Vagina (tissue), 2 donors: ENCODE results near the gene AMIGO1. TPM values are rescaled to one million over a fixed set of nuclear protein-coding genes. Genes with fewer than 3 reads are reported as not detected.
A peak's percentile ranks its signal among the peaks of the same experiment; 100 is the strongest.
"Not testable (repeated sequence)": the region's sequence is repeated elsewhere in the genome, so short reads cannot be mapped to it uniquely, and the experiment has no call there.

Source experiments
- DNase-seq, 2 donors: peaks; one replicate each; pipeline ENCODE4 v3.0.0-alpha.2; 2017; ENCODE audit errors: extremely low spot score in 2 of 2
- H3K27ac ChIP-seq: fragments of 200-600 bp; sonication (generic); one replicate; pipeline ENCODE4 v1.5.1; 2019
- H3K27me3 ChIP-seq: fragments of 200-600 bp; sonication (generic); one replicate; pipeline ENCODE4 v1.5.1; 2019
- H3K36me3 ChIP-seq, 2 donors: fragments of 200-600 bp; sonication (generic); one replicate each; pipeline ENCODE4 v1.5.1; 2017 to 2019
- H3K4me1 ChIP-seq: fragments of 200-600 bp; sonication (generic); one replicate; pipeline ENCODE4 v1.5.1; 2019
- H3K4me3 ChIP-seq, 2 donors: fragments of 200-600 bp; sonication (generic); 1 replicate in 1 of 2; 2 replicates in 1 of 2; pipeline ENCODE4 v1.5.1; 2016 to 2019
- H3K9me3 ChIP-seq: fragments of 200-600 bp; sonication (generic); one replicate; pipeline ENCODE4 v1.5.1; 2019
- CTCF ChIP-seq, 3 experiments: fragments of 450-650 bp in 2 of 3; fragments of 200-600 bp in 1 of 3; sonication (generic) in 1 of 3; IDR thresholded peaks; one replicate each; pipeline ENCODE4 v1.5.1; 2017 to 2019; ENCODE audit warnings: antibody characterized with exemption in 3 of 3, mild to moderate bottlenecking in 2 of 3, moderate library complexity in 2 of 3
- POLR2A ChIP-seq, 2 donors: fragments of 450-650 bp; IDR thresholded peaks; one replicate each; pipeline ENCODE4 v1.6.1; 2017; ENCODE audit warnings: antibody characterized with exemption in 2 of 2, mild to moderate bottlenecking in 2 of 2, moderate library complexity in 2 of 2
- POLR2AphosphoS5 ChIP-seq, 2 donors: sonication (generic); formaldehyde crosslinking; IDR thresholded peaks; one replicate each; pipeline ENCODE4 v1.9.0; 2017; ENCODE audit warnings: antibody characterized with exemption in 2 of 2, mild to moderate bottlenecking in 2 of 2, low read depth in 1 of 2; ENCODE audit not compliant: insufficient read depth in 1 of 2
- intact Hi-C: fragments of 100-400 bp; cut with DNase I; formaldehyde crosslinking; loops from one replicate; pipeline ENCODE4 v1.15.1; 2023
- total RNA-seq: library from RNA; depleted of rRNA; stranded (reverse); fragments of >200 nt; gene quantifications from one replicate; pipeline ENCODE4 v1.2.3, GENCODE V29; 2016

The AMIGO1 gene
- total RNA-seq, 1 donor from 2014 or later: 6.4 TPM

- no peak for TF ChIP-seq CTCF (IDR thresholded peaks at IDR 0.05)
- TF ChIP-seq POLR2A (IDR thresholded peaks at IDR 0.05): no peak
- no peak for TF ChIP-seq POLR2AphosphoS5 (IDR thresholded peaks at IDR 0.05; ENCODE audit: insufficient read depth in 1 of 2, low read depth in 1 of 2)
- Histone ChIP-seq H3K27me3 (no peaks in the 10 kb centered on the region), H3K4me3 (no peak overlapping the region), H3K9me3 (no peaks in the 10 kb centered on the region), H3K27ac (no peak overlapping the region), H3K4me1 (no peaks in the 10 kb centered on the region), H3K36me3 (no peaks in the 10 kb centered on the region)
- intact Hi-C loops: no loop called here
- DNase-seq: peak; percentile 62 to 79
These were observed 34.3 kb downstream of the AMIGO1 start for GRCh38 chr1:109475261-109475660.

- TF ChIP-seq POLR2A (IDR thresholded peaks at IDR 0.05) (no peak), CTCF (IDR thresholded peaks at IDR 0.05) (no peak), POLR2AphosphoS5 (IDR thresholded peaks at IDR 0.05; ENCODE audit: insufficient read depth in 1 of 2, low read depth in 1 of 2) (no peak)
- no peaks in the 10 kb centered on the region for H3K27me3 ChIP-seq
- H3K9me3 ChIP-seq: no peaks in the 10 kb centered on the region
- no peaks in the 10 kb centered on the region for H3K4me1 ChIP-seq
- intact Hi-C loops: no loop called here
- H3K36me3 ChIP-seq: no peaks in the 10 kb centered on the region
- no peak overlapping the region for H3K27ac ChIP-seq
- no peak overlapping the region for H3K4me3 ChIP-seq
- peak; percentile 18 to 43 for DNase-seq
These were observed 34.8 kb downstream of the AMIGO1 start for GRCh38 chr1:109474697-109475096.

- peak; percentile 20 to 49 for DNase-seq
- intact Hi-C loops, H3K4me3 ChIP-seq, H3K9me3 ChIP-seq, H3K4me1 ChIP-seq, H3K36me3 ChIP-seq, H3K27ac ChIP-seq, H3K27me3 ChIP-seq: not testable (repeated sequence)
These were observed 36.1 kb downstream of the AMIGO1 start for GRCh38 chr1:109473284-109474057.

GRCh38 chr1:109472779-109473178 is 36.7 kb downstream of the AMIGO1 start:
- H3K9me3 ChIP-seq: no peaks in the 10 kb centered on the region
- no peaks in the 10 kb centered on the region for H3K4me1 ChIP-seq
- H3K36me3 ChIP-seq: no peaks in the 10 kb centered on the region
- TF ChIP-seq CTCF (IDR thresholded peaks at IDR 0.05) (no peak), POLR2A (IDR thresholded peaks at IDR 0.05) (no peak), POLR2AphosphoS5 (IDR thresholded peaks at IDR 0.05; ENCODE audit: insufficient read depth in 1 of 2, low read depth in 1 of 2) (no peak)
- intact Hi-C loops: no loop called here
- DNase-seq: peak; percentile 37 to 69
- H3K4me3 ChIP-seq: no peak overlapping the region
- H3K27ac ChIP-seq: no peak overlapping the region
- no peaks in the 10 kb centered on the region for H3K27me3 ChIP-seq

GRCh38 chr1:109470245-109470644 is 39.3 kb downstream of the AMIGO1 start:
- H3K27ac ChIP-seq: no peak overlapping the region
- H3K36me3 ChIP-seq: no peaks in the 10 kb centered on the region
- no peaks in the 10 kb centered on the region for H3K27me3 ChIP-seq
- intact Hi-C loops: no loop called here
- no peaks in the 10 kb centered on the region for H3K9me3 ChIP-seq
- TF ChIP-seq POLR2A (IDR thresholded peaks at IDR 0.05): no peak
- TF ChIP-seq POLR2AphosphoS5 (IDR thresholded peaks at IDR 0.05; ENCODE audit: insufficient read depth in 1 of 2, low read depth in 1 of 2): no peak
- H3K4me3 ChIP-seq: no peak overlapping the region
- DNase-seq: peak; percentile 58 to 65
- peaks cover 23% of the 10 kb centered on the region for H3K4me1 ChIP-seq

- no peak overlapping the region for H3K27ac ChIP-seq
- no peaks in the 10 kb centered on the region for H3K27me3 ChIP-seq
- no peaks in the 10 kb centered on the region for H3K36me3 ChIP-seq
- intact Hi-C loops: no loop called here
- no peak for DNase-seq
- no peak for TF ChIP-seq POLR2A (IDR thresholded peaks at IDR 0.05)
- TF ChIP-seq CTCF (IDR thresholded peaks at IDR 0.05): no peak
- TF ChIP-seq POLR2AphosphoS5 (IDR thresholded peaks at IDR 0.05; ENCODE audit: insufficient read depth in 1 of 2, low read depth in 1 of 2): no peak
- no peak overlapping the region for H3K4me3 ChIP-seq
- H3K9me3 ChIP-seq: no peaks in the 10 kb centered on the region
- peaks cover 28% of the 10 kb centered on the region for H3K4me1 ChIP-seq
These were observed 40.6 kb downstream of the AMIGO1 start for GRCh38 chr1:109468903-109469302.
